ENCODE data around the gene C10orf90.
A peak's percentile ranks its signal among the peaks of the same experiment; 100 is the strongest.
"Not testable (repeated sequence)": the region's sequence is repeated elsewhere in the genome, so short reads cannot be mapped to it uniquely, and the experiment has no call there.

Gene C10orf90

GRCh38 chr10:126387041-126387921 lies 283.2 kb downstream of the C10orf90 start:
- peak; percentile 20 for DNase-seq

- no peak for DNase-seq
Measured at GRCh38 chr10:126384269-126384873, 286.1 kb downstream of the C10orf90 start.

- DNase-seq, result no peak
Measured at GRCh38 chr10:126380352-126381076, 290.0 kb downstream of the C10orf90 start.

- DNase-seq, result not testable (repeated sequence)
Measured at GRCh38 chr10:126379166-126379565, 291.3 kb downstream of the C10orf90 start.

- no peak for DNase-seq
Measured at GRCh38 chr10:126376956-126377355, 293.5 kb downstream of the C10orf90 start.

- no peak for DNase-seq
Measured at GRCh38 chr10:126375926-126376554, 294.5 kb downstream of the C10orf90 start.

- DNase-seq, result no peak
Measured at GRCh38 chr10:126375299-126375698, 295.2 kb downstream of the C10orf90 start.

All from DMS79 treated with DMSO at 0.1 percent for 48 hours (cell line).